HepG2 (cell line): ENCODE results near the gene RANBP6. TPM values are rescaled to one million over a fixed set of nuclear protein-coding genes. Genes with fewer than 3 reads are reported as not detected.

Experiments used
- BCL3 ChIP-seq: sonication (generic); formaldehyde crosslinking; IDR thresholded peaks from 2 replicates; pipeline ENCODE4 v1.5.1; 2020; ENCODE audit warnings: mild to moderate bottlenecking, missing genetic modification reagents, moderate library complexity
- CEBPG ChIP-seq: IDR thresholded peaks from 2 replicates; pipeline ENCODE4 v1.6.1; 2016
- ELF3 ChIP-seq: IDR thresholded peaks from 2 replicates; pipeline ENCODE4 v1.6.1; 2016; ENCODE audit warnings: missing genetic modification reagents, missing compliant biosample characterization
- GATAD2A ChIP-seq: IDR thresholded peaks from 2 replicates; pipeline ENCODE4 v1.6.1; 2016
- HNRNPK ChIP-seq: fragments of 200-400 bp; formaldehyde crosslinking; IDR thresholded peaks from 2 replicates; pipeline ENCODE4 v1.6.1; 2018; ENCODE audit warnings: low read length, low read depth, moderate library complexity, mild to moderate bottlenecking; ENCODE audit not compliant: poor library complexity, severe bottlenecking
- KAT8 ChIP-seq: IDR thresholded peaks from 2 replicates; pipeline ENCODE4 v1.6.1; 2016; ENCODE audit warnings: missing genetic modification reagents, missing compliant biosample characterization
- KDM2A ChIP-seq: sonication (generic); formaldehyde crosslinking; IDR thresholded peaks from 2 replicates; pipeline ENCODE4 v1.4.0; 2020; ENCODE audit warnings: low read depth, missing genetic modification reagents, borderline replicate concordance
- LBX2 ChIP-seq: sonication (generic); formaldehyde crosslinking; IDR thresholded peaks from 2 replicates; pipeline ENCODE4 v1.5.0; 2020; ENCODE audit warnings: missing genetic modification reagents, mild to moderate bottlenecking, borderline replicate concordance
- PHF5A ChIP-seq: IDR thresholded peaks from one replicate; pipeline ENCODE4 v1.6.1; 2018; ENCODE audit warnings: low read depth, missing genetic modification reagents; ENCODE audit not compliant: unreplicated experiment
- POGZ ChIP-seq: sonication (generic); formaldehyde crosslinking; IDR thresholded peaks from 2 replicates; pipeline ENCODE4 v1.4.0; 2020; ENCODE audit warnings: mild to moderate bottlenecking, missing genetic modification reagents
- POLR2AphosphoS5 ChIP-seq: IDR thresholded peaks from 2 replicates; pipeline ENCODE4 v1.6.1; 2012; ENCODE audit warnings: low read depth, low read length
- RBM22 ChIP-seq: fragments of 200-400 bp; formaldehyde crosslinking; optimal IDR thresholded peaks from 2 replicates; pipeline ENCODE3; 2017; ENCODE audit warnings: mild to moderate bottlenecking, low read length, moderate library complexity
- SAP130 ChIP-seq: IDR thresholded peaks from 2 replicates; pipeline ENCODE4 v1.6.1; 2016; ENCODE audit warnings: low read depth
- TEF ChIP-seq: sonication (generic); formaldehyde crosslinking; IDR thresholded peaks from 2 replicates; pipeline ENCODE4 v1.5.0; 2020; ENCODE audit warnings: missing genetic modification reagents
- THAP11 ChIP-seq: IDR thresholded peaks from 2 replicates; pipeline ENCODE4 v1.6.1; 2016; ENCODE audit warnings: missing biosample characterization, missing genetic modification reagents
- ZBTB25 ChIP-seq: IDR thresholded peaks from 2 replicates; pipeline ENCODE4 v1.6.1; 2018; ENCODE audit warnings: missing genetic modification reagents
- ZFP90 ChIP-seq: sonication (generic); formaldehyde crosslinking; IDR thresholded peaks from 2 replicates; pipeline ENCODE4 v1.8.0; 2022; ENCODE audit warnings: missing genetic modification reagents, mild to moderate bottlenecking, inconsistent platforms, borderline replicate concordance
- ZMYM4 ChIP-seq: sonication (generic); formaldehyde crosslinking; IDR thresholded peaks from 2 replicates; pipeline ENCODE4 v1.8.1; 2023; ENCODE audit warnings: mild to moderate bottlenecking, missing genetic modification reagents
- ZNF18 ChIP-seq: sonication (generic); formaldehyde crosslinking; IDR thresholded peaks from 2 replicates; pipeline ENCODE4 v1.8.0; 2022; ENCODE audit warnings: mild to moderate bottlenecking, missing genetic modification reagents; ENCODE audit not compliant: insufficient replicate concordance
- ZNF282 ChIP-seq: fragments of 450-650 bp; IDR thresholded peaks from 2 replicates; pipeline ENCODE4 v1.6.1; 2018; ENCODE audit not compliant: partially characterized antibody
- ZNF33A ChIP-seq: sonication (generic); formaldehyde crosslinking; IDR thresholded peaks from 2 replicates; pipeline ENCODE4 v1.5.1; 2020; ENCODE audit warnings: missing genetic modification reagents, mild to moderate bottlenecking, moderate library complexity, borderline replicate concordance
- ZNF580 ChIP-seq: IDR thresholded peaks from 2 replicates; pipeline ENCODE4 v1.6.1; 2016; ENCODE audit warnings: low read depth, borderline replicate concordance
- ZUFSP ChIP-seq: sonication (generic); formaldehyde crosslinking; IDR thresholded peaks from 2 replicates; pipeline ENCODE4 v1.9.0; 2021; ENCODE audit warnings: missing genetic modification reagents, mild to moderate bottlenecking, borderline replicate concordance
- polyA plus RNA-seq, 8 experiments: library from polyadenylated mRNA; depleted of rRNA in 3 of 8; stranded (reverse) in 7 of 8; unstranded in 1 of 8; fragments of >200 nt; fragmentation: Illumina TruSeq in 4 of 8; extraction: Trizol in 4 of 8; gene quantifications; 2 replicates each; pipeline versions ENCODE4 v1.2.1 to v1.2.3, GENCODE V29; 2011 to 2016; ENCODE audit warnings: low read depth in 4 of 8, missing spikeins in 1 of 8, mixed read lengths in 1 of 8; ENCODE audit not compliant: insufficient read depth in 1 of 8
- total RNA-seq, 5 experiments: library from RNA; depleted of rRNA; stranded (reverse); fragments of >200 nt; fragmentation: Illumina TruSeq; extraction: Trizol; gene quantifications; 2 replicates each; pipeline ENCODE4 v1.2.3, GENCODE V29; 2016; ENCODE audit warnings: low read depth in 1 of 5

Gene RANBP6
- total and polyA plus RNA-seq, 2 of the 13 experiments (the other 11 are each of a cell fraction or from before 2014, with no cell fraction given) = 7.5 to 26.0 TPM

GRCh38 chr9:6008169-6008979 lies 7.0 kb downstream of the RANBP6 start (continued):
- TF ChIP-seq ZNF18 (CRISPR knock-in tag) (no peak), POLR2AphosphoS5 (peak; percentile 75), RBM22 (peak; percentile 63), CEBPG (CRISPR knock-in tag) (peak; percentile 76), ELF3 (peak; percentile 65), ZNF580 (CRISPR knock-in tag) (no peak), ZMYM4 (peak; percentile 60), BCL3 (CRISPR knock-in tag) (no peak), HNRNPK (peak; percentile 59), LBX2 (CRISPR knock-in tag) (no peak), KDM2A (peak; percentile 72; the same call in 1 of the 2 replicates), SAP130 (CRISPR knock-in tag) (peak; percentile 73), ZNF282 (no peak), ZNF33A (no peak), GATAD2A (0 out of 2 replicates have a peak, but pooled peaks have one; percentile 30), THAP11 (CRISPR knock-in tag) (peak; percentile 87), TEF (CRISPR knock-in tag) (no peak), KAT8 (CRISPR knock-in tag) (peak; percentile 86), ZUFSP (CRISPR knock-in tag) (no peak), PHF5A (CRISPR knock-in tag) (peak; percentile 44), ZBTB25 (CRISPR knock-in tag) (peak; percentile 83), POGZ (CRISPR knock-in tag) (peak; percentile 41; the same call in 1 of the 2 replicates), ZFP90 (CRISPR knock-in tag) (0 out of 2 replicates have a peak, but pooled peaks have one; percentile 10)
